Kidney (tissue), 14 donors: ENCODE results near the gene SULF2. TPM values are rescaled to one million over a fixed set of nuclear protein-coding genes. Genes with fewer than 3 reads are reported as not detected.

ENCODE experiments used
- DNase-seq, 5 donors: peaks; one replicate each; pipeline ENCODE4 v3.0.0-alpha.2; 2013 to 2020
- FAIRE-seq: peaks from 2 replicates; lab custom pipeline; 2012; peaks lifted over from hg19 to GRCh38; lab: Jason Lieb, UNC
- H3K27ac ChIP-seq, 2 donors: one replicate each; pipeline ENCODE4 v1.7.0; 2013; ENCODE audit warnings: low read depth in 2 of 2, low read length in 2 of 2, inconsistent platforms in 1 of 2
- H3K27me3 ChIP-seq: one replicate; pipeline ENCODE4 v1.7.1; 2013; ENCODE audit warnings: low read length, inconsistent platforms; ENCODE audit not compliant: control insufficient read depth, insufficient read depth
- H3K36me3 ChIP-seq, 3 donors: one replicate each; pipeline versions ENCODE4 v1.7.0 to v1.7.1; 2013; ENCODE audit warnings: low read length in 3 of 3, control low read depth in 1 of 3, inconsistent platforms in 1 of 3; ENCODE audit not compliant: insufficient read depth in 3 of 3, control insufficient read depth in 2 of 3
- H3K4me1 ChIP-seq, 3 donors: one replicate each; pipeline versions ENCODE4 v1.7.0 to v1.7.1; 2013; ENCODE audit warnings: low read length in 3 of 3, inconsistent platforms in 1 of 3, low read depth in 1 of 3; ENCODE audit not compliant: control insufficient read depth in 2 of 3, insufficient read depth in 2 of 3
- H3K4me3 ChIP-seq, 3 donors: one replicate each; pipeline versions ENCODE4 v1.7.0 to v1.8.1; 2013; ENCODE audit warnings: low read length in 3 of 3, control low read depth in 1 of 3, inconsistent platforms in 1 of 3
- H3K9ac ChIP-seq, 3 donors: one replicate each; pipeline versions ENCODE4 v1.7.0 to v1.7.1; 2013; ENCODE audit warnings: low read length in 3 of 3, control low read depth in 1 of 3, inconsistent platforms in 1 of 3
- H3K9me3 ChIP-seq, 3 donors: one replicate each; pipeline versions ENCODE4 v1.7.0 to v1.7.1; 2013; ENCODE audit warnings: low read length in 3 of 3, control low read depth in 1 of 3, inconsistent platforms in 1 of 3; ENCODE audit not compliant: control insufficient read depth in 2 of 3, insufficient read depth in 1 of 3
- CTCF ChIP-seq: IDR thresholded peaks from 3 replicates; pipeline ENCODE4 v1.5.1; 2012; ENCODE audit warnings: mild to moderate bottlenecking, moderate library complexity, borderline replicate concordance; ENCODE audit not compliant: insufficient read depth; ENCODE audit errors: extremely low read depth
- intact Hi-C: fragments of 100-400 bp; cut with DNase I; formaldehyde crosslinking; loops from one replicate; pipeline ENCODE4 v1.11.1; 2022
- polyA plus RNA-seq: library from polyadenylated mRNA; stranded (reverse); fragments of 350-450 nt; fragmentation: Illumina TruSeq; extraction: RNeasy Lipid Tissue Mini Kit (QIAGEN cat#74804); gene quantifications from one replicate; pipeline ENCODE4 v1.2.3, GENCODE V29; 2014; ENCODE audit warnings: low read depth, low replicate concordance; ENCODE audit not compliant: insufficient read depth
- total RNA-seq: library from RNA; stranded (reverse); fragmentation: NEBNext Ultra II Directional; extraction: Animal tissue kit (Norgen Biotek cat#: 25700); gene quantifications from one replicate; pipeline ENCODE4 v1.2.1, GENCODE V29; 2021
- donor health status: control.
- donor health status: control.
- donor health status: control.
- donor health status: control.
- donor health status: control.
- donor health status: DM: yes; HTN: yes; CAD: no.
- donor health status: Normal renal cell carcinoma (clear cell type).

SULF2 gene
- total and polyA plus RNA-seq, 2 donors from 2014 or later = 85.1 to 257 TPM

GRCh38 chr20:47674686-47675085 lies 110.6 kb downstream of the SULF2 start:
- TF ChIP-seq CTCF = no peak
- intact Hi-C loops = no loop called here
- no peaks in the 10 kb centered on the region for H3K9me3 ChIP-seq
- no peaks in the 10 kb centered on the region for H3K4me1 ChIP-seq
- no peak overlapping the region for H3K27ac ChIP-seq
- H3K9ac ChIP-seq = no peak overlapping the region
- H3K36me3 ChIP-seq = no peaks in the 10 kb centered on the region
- H3K27me3 ChIP-seq = no peaks in the 10 kb centered on the region
- FAIRE-seq = no peak
- H3K4me3 ChIP-seq = no peak overlapping the region
- no peak for DNase-seq

- TF ChIP-seq CTCF = no peak
- DNase-seq = no peak
- FAIRE-seq = no peak
- Histone ChIP-seq H3K27me3 (no peaks in the 10 kb centered on the region), H3K4me1 (no peaks in the 10 kb centered on the region), H3K9me3 (no peaks in the 10 kb centered on the region), H3K36me3 (no peaks in the 10 kb centered on the region), H3K27ac (no peak overlapping the region), H3K4me3 (no peak overlapping the region), H3K9ac (no peak overlapping the region)
- intact Hi-C loops = no loop called here
Measured at GRCh38 chr20:47674145-47674544, 111.1 kb downstream of the SULF2 start.

GRCh38 chr20:47673671-47673955 lies 111.7 kb downstream of the SULF2 start:
- Histone ChIP-seq H3K9me3 (no peaks in the 10 kb centered on the region), H3K9ac (no peak overlapping the region), H3K4me3 (no peak overlapping the region), H3K4me1 (peaks cover 0 to 1% (median 0%) of the 10 kb centered on the region in 3 donors), H3K36me3 (no peaks in the 10 kb centered on the region), H3K27ac (no peak overlapping the region), H3K27me3 (no peaks in the 10 kb centered on the region)
- TF ChIP-seq CTCF = no peak
- no peak for FAIRE-seq
- no peak for DNase-seq
- intact Hi-C loops = no loop called here
